A673 (cell line): ENCODE data around the gene TTLL12.

Experiments used
- EZH2 ChIP-seq: fragments of 200-600 bp; sonication (generic); IDR thresholded peaks from 2 replicates; pipeline ENCODE4 v1.6.1; 2017; ENCODE audit warnings: borderline replicate concordance, low read depth, mild to moderate bottlenecking, mixed read lengths, antibody characterized with exemption, low read length; ENCODE audit not compliant: poor library complexity, severe bottlenecking
- TF ChIP-seq, protein P1 (sequence below): fragments of 300-800, 200-600 bp; sonication (generic); conservative IDR thresholded peaks from 2 replicates; pipeline ENCODE4 v1.5.1; 2017; ENCODE audit warnings: low read depth, mild to moderate bottlenecking, antibody characterized with exemption, low read length, moderate library complexity, mixed read lengths

DNA sequence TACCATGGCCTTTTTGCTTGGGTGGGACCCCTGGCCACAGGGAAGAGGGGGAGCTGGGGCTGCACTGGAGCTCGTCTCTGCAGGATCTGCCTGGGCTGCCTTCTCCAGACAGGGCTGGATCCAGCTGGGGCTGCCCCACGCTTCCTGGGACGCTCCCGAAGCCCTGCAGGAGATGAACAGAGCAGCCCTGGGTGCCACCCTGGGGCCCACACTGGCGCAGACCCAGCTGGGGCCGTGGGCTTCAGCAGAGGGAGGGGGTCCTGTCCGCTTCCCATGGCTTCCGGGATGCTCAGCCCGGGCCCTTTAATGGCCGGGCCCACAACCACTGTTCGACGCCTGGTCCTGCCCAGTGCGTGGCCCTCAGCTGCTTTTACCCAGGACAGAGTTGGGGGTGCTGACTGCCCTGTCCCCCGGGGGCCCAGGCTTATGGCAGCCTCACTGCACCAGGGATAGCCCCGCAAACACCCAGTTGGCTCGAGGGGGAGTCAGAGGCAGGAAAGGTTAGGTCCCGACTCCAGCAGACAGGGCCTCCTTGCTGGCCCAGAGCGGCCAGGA lies 23.6 kb downstream of the TTLL12 start:
- TF ChIP-seq, protein P1, sequence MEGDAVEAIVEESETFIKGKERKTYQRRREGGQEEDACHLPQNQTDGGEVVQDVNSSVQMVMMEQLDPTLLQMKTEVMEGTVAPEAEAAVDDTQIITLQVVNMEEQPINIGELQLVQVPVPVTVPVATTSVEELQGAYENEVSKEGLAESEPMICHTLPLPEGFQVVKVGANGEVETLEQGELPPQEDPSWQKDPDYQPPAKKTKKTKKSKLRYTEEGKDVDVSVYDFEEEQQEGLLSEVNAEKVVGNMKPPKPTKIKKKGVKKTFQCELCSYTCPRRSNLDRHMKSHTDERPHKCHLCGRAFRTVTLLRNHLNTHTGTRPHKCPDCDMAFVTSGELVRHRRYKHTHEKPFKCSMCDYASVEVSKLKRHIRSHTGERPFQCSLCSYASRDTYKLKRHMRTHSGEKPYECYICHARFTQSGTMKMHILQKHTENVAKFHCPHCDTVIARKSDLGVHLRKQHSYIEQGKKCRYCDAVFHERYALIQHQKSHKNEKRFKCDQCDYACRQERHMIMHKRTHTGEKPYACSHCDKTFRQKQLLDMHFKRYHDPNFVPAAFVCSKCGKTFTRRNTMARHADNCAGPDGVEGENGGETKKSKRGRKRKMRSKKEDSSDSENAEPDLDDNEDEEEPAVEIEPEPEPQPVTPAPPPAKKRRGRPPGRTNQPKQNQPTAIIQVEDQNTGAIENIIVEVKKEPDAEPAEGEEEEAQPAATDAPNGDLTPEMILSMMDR: no peak
- TF ChIP-seq EZH2: no peak
